ENCODE results near the gene FAM53C. TPM values are rescaled to one million over a fixed set of nuclear protein-coding genes. Genes with fewer than 3 reads are reported as not detected.
"Not testable (repeated sequence)": the region's sequence is repeated elsewhere in the genome, so short reads cannot be mapped to it uniquely, and the experiment has no call there.

The FAM53C gene
- total RNA-seq, 1 experiment from 2014 or later: 38.9 TPM

GRCh38 chr5:138382347-138382746 is 44.3 kb downstream of the FAM53C start:
- no peak for TF ChIP-seq CTCF (IDR thresholded peaks at IDR 0.05; ENCODE audit: unreplicated experiment)
- peaks cover 95% of the 10 kb centered on the region for H3K36me3 Mint-ChIP-seq (ENCODE audit: insufficient read depth, unreplicated experiment)
- no peaks in the 10 kb centered on the region for H3K27me3 Mint-ChIP-seq (ENCODE audit: insufficient read depth, unreplicated experiment)
- H3K4me3 Mint-ChIP-seq (ENCODE audit: unreplicated experiment): no peak overlapping the region
- no peak for DNase-seq (ENCODE audit: unreplicated experiment)
- no peaks in the 10 kb centered on the region for H3K9me3 Mint-ChIP-seq (ENCODE audit: unreplicated experiment)
- no peaks in the 10 kb centered on the region for H3K4me1 Mint-ChIP-seq (ENCODE audit: insufficient read depth, unreplicated experiment)
- H3K27ac Mint-ChIP-seq (ENCODE audit: low read depth, unreplicated experiment): no peak overlapping the region
- ChIA-PET POLR2A (interaction anchor here (0.8 kb wide), 1 partner anchor 13 kb away, joined by 4 read pairs; no protein-coding TSS in a partner anchor), CTCF (interaction anchor here (0.6 to 8.0 kb wide), 7 partner anchors 10 to 170 kb away, joined by 3 to 47 read pairs (median 3); partner anchors contain the start of gene KDM3B)
- BruUV-seq (replicated peaks): no TSS peak
- intact Hi-C loops (cut with micrococcal nuclease): no loop called here

- TF ChIP-seq CTCF (IDR thresholded peaks at IDR 0.05; ENCODE audit: unreplicated experiment): no peak
- no peaks in the 10 kb centered on the region for H3K27me3 Mint-ChIP-seq (ENCODE audit: insufficient read depth, unreplicated experiment)
- H3K9me3 Mint-ChIP-seq (ENCODE audit: unreplicated experiment): no peaks in the 10 kb centered on the region
- no TSS peak for BruUV-seq (replicated peaks)
- no peak overlapping the region for H3K27ac Mint-ChIP-seq (ENCODE audit: low read depth, unreplicated experiment)
- H3K4me1 Mint-ChIP-seq (ENCODE audit: insufficient read depth, unreplicated experiment): peaks cover 11% of the 10 kb centered on the region
- intact Hi-C loops (cut with micrococcal nuclease): no loop called here
- H3K4me3 Mint-ChIP-seq (ENCODE audit: unreplicated experiment): no peak overlapping the region
- ChIA-PET POLR2A (interaction anchor here (0.7 kb wide), 2 partner anchors 20 to 31 kb away, joined by 3 read pairs; no protein-coding TSS in a partner anchor), CTCF (interaction anchor here (0.8 to 4.0 kb wide), 4 partner anchors 10 to 80 kb away, joined by 3 to 37 read pairs (median 6); partner anchors contain the start of gene KDM3B)
- peaks cover 82% of the 10 kb centered on the region for H3K36me3 Mint-ChIP-seq (ENCODE audit: insufficient read depth, unreplicated experiment)
- no peak for DNase-seq (ENCODE audit: unreplicated experiment)
Observed at GRCh38 chr5:138385660-138386059, 47.6 kb downstream of the FAM53C start.

GRCh38 chr5:138386290-138386689 is 48.2 kb downstream of the FAM53C start:
- DNase-seq (ENCODE audit: unreplicated experiment): no peak
- POLR2A ChIA-PET: interaction anchor here (1.1 to 3.2 kb wide), 3 partner anchors 21 to 33 kb away, joined by 3 to 22 read pairs (median 5); partner anchors contain the start of gene KDM3B
- peaks cover 11% of the 10 kb centered on the region for H3K4me1 Mint-ChIP-seq (ENCODE audit: insufficient read depth, unreplicated experiment)
- intact Hi-C loops (cut with micrococcal nuclease): no loop called here
- no peak overlapping the region for H3K4me3 Mint-ChIP-seq (ENCODE audit: unreplicated experiment)
- H3K9me3 Mint-ChIP-seq (ENCODE audit: unreplicated experiment): no peaks in the 10 kb centered on the region
- CTCF ChIA-PET: interaction anchor here (0.7 to 4.0 kb wide), 3 partner anchors 11 to 48 kb away, joined by 4 to 37 read pairs (median 7); partner anchors contain the start of genes FAM53C and KDM3B
- H3K36me3 Mint-ChIP-seq (ENCODE audit: insufficient read depth, unreplicated experiment): peaks cover 82% of the 10 kb centered on the region
- TF ChIP-seq CTCF (IDR thresholded peaks at IDR 0.05; ENCODE audit: unreplicated experiment): no peak
- BruUV-seq (replicated peaks): no TSS peak
- no peak overlapping the region for H3K27ac Mint-ChIP-seq (ENCODE audit: low read depth, unreplicated experiment)
- H3K27me3 Mint-ChIP-seq (ENCODE audit: insufficient read depth, unreplicated experiment): no peaks in the 10 kb centered on the region

- intact Hi-C loops (cut with micrococcal nuclease): no loop called here
- Mint-ChIP-seq H3K27ac (ENCODE audit: low read depth, unreplicated experiment) (peak overlapping the region; percentile 37), H3K36me3 (ENCODE audit: insufficient read depth, unreplicated experiment) (peaks cover 82% of the 10 kb centered on the region), H3K4me3 (ENCODE audit: unreplicated experiment) (no peak overlapping the region), H3K9me3 (ENCODE audit: unreplicated experiment) (no peaks in the 10 kb centered on the region), H3K27me3 (ENCODE audit: insufficient read depth, unreplicated experiment) (no peaks in the 10 kb centered on the region), H3K4me1 (ENCODE audit: insufficient read depth, unreplicated experiment) (peaks cover 11% of the 10 kb centered on the region)
- DNase-seq (ENCODE audit: unreplicated experiment): peak; percentile 37
- POLR2A ChIA-PET: interaction anchor here (0.6 to 3.2 kb wide), 8 partner anchors 17 to 83 kb away, joined by 3 to 22 read pairs (median 3); partner anchors contain the start of genes CDC25C, FAM53C and KDM3B
- TF ChIP-seq CTCF (IDR thresholded peaks at IDR 0.05; ENCODE audit: unreplicated experiment): no peak
- BruUV-seq (replicated peaks): no TSS peak
- CTCF ChIA-PET: interaction anchor here (0.6 to 4.0 kb wide), 3 partner anchors 36 to 312 kb away, joined by 3 to 37 read pairs (median 5); partner anchors contain the start of gene KDM3B
Observed at GRCh38 chr5:138389332-138389731, 51.3 kb downstream of the FAM53C start.

- H3K4me1 Mint-ChIP-seq (ENCODE audit: insufficient read depth, unreplicated experiment): peaks cover 11% of the 10 kb centered on the region
- peaks cover 83% of the 10 kb centered on the region for H3K36me3 Mint-ChIP-seq (ENCODE audit: insufficient read depth, unreplicated experiment)
- BruUV-seq (replicated peaks); intact Hi-C loops (cut with micrococcal nuclease); H3K27ac Mint-ChIP-seq (ENCODE audit: low read depth, unreplicated experiment); H3K4me3 Mint-ChIP-seq (ENCODE audit: unreplicated experiment); H3K9me3 Mint-ChIP-seq (ENCODE audit: unreplicated experiment); H3K27me3 Mint-ChIP-seq (ENCODE audit: insufficient read depth, unreplicated experiment); DNase-seq (ENCODE audit: unreplicated experiment): not testable (repeated sequence)
- ChIA-PET POLR2A (interaction anchor here (0.9 kb wide), 1 partner anchor 16 kb away, joined by 3 read pairs; no protein-coding TSS in a partner anchor), CTCF (interaction anchor here (0.5 to 1.4 kb wide), 5 partner anchors 36 to 210 kb away, joined by 3 to 11 read pairs (median 3); partner anchors contain the start of gene FAM53C)
Observed at GRCh38 chr5:138389911-138390310, 51.8 kb downstream of the FAM53C start.
